Stimulated activated CD8-positive, alpha-beta memory T cell treated with anti-CD3 and anti-CD28 coated beads, Interleukin-7, amount 100 ng/mL, for 4 hours (primary cell): Measurements from ENCODE around the gene TRAPPC6A.

Experiments
- DNase-seq, 2 donors: peaks; one replicate each; pipeline ENCODE4 v3.0.0-alpha.2; 2020; ENCODE audit warnings: low read depth in 2 of 2

Gene TRAPPC6A, protein sequence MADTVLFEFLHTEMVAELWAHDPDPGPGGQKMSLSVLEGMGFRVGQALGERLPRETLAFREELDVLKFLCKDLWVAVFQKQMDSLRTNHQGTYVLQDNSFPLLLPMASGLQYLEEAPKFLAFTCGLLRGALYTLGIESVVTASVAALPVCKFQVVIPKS

GRCh38 chr19:45177817-45178261 is at the start of gene TRAPPC6A:
TSS of gene TRAPPC6A (minus strand) at chr19:45178237. CDS start at chr19:45178218, 19 bp downstream.
- DNase-seq, result no peak

- no peak for DNase-seq
These were observed 46.6 kb upstream of the TRAPPC6A start for GRCh38 chr19:45224645-45225044.

- DNase-seq, result no peak
These were observed 45.8 kb upstream of the TRAPPC6A start for GRCh38 chr19:45223879-45224278.

DNA sequence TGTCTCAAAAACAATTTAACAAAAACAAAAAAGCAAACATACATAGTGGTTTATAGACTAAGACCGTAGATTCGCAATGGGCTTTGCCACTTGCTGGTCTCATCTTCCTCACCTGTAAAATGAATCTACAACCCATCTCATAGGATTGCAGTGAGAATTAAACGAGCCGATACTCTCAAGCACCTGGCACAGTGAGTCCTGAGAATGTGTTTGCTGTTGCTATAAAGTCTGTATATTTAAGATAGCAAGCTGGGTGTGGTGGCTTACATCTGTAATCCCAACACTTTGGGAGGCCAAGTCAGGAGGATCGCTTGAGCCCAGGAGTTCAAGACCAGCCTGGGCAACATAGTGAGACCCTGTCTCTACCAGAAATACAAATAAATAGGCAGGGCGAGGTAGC is 44.7 kb upstream of the TRAPPC6A start:
- no peak for DNase-seq

DNA sequence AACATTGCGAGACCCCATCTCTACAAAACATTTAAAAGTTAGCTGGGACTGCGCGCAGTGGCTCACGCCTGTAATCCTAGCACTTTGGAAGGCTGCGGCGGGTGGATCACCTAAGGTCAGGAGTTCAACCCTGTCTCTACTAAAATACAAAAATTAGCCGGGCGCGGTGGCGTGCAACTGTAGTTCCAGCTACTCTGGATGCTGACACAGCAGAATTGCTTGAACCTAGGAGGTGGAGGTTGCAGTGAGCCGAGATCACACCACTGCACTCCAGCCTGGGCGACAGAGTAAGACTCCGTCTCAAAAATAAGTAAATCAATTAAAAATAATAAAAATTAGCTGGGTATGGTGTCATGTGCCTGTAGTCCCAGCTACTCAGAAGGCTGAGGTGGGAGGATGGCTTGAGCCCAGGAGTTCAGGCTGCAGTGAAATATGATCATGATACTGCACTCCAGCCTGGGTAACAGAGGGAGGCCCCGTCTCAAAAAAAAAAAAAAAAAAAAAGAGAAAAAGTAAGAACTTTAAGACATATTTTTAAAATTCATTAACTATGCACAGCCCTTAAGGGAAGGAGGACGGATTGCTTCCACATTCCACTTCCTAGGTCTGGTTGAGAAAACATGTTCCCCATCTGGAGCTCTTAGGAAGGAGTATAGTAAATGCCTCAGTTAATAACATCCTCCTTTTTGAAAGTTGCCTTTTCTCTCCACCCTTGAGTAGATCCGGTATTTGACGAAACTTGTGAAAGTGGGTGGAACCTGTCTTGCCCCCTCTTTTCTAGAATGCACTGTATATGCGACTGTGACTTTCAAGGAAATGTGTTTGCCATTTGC is 41.1 kb upstream of the TRAPPC6A start:
- DNase-seq, result no peak

DNA sequence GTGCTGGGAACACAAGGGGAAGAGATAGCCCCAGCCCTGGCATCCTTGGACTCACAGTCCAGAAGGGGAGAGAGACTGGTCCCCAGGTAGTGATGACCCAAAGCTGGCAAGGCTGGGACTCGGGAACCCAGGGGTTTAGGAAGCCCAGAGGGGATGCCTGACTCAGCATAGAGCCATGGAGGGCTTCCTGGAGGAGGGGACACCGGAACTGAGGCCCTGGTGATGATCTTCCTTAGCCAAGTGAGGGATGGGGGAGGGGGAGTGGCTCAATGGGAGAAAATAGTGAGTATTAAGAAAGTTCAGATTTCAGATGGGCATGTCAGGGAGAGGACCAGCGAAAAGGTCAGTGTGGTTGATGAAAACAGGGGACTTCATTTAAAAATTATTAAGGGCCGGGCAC is 40.4 kb upstream of the TRAPPC6A start:
- no peak for DNase-seq

- no peak for DNase-seq
These were observed 39.9 kb upstream of the TRAPPC6A start for GRCh38 chr19:45217957-45218334.

- DNase-seq, result no peak
These were observed 39.3 kb upstream of the TRAPPC6A start for GRCh38 chr19:45217193-45217956.

- no peak for DNase-seq
These were observed 38.6 kb upstream of the TRAPPC6A start for GRCh38 chr19:45216667-45217066.

DNA sequence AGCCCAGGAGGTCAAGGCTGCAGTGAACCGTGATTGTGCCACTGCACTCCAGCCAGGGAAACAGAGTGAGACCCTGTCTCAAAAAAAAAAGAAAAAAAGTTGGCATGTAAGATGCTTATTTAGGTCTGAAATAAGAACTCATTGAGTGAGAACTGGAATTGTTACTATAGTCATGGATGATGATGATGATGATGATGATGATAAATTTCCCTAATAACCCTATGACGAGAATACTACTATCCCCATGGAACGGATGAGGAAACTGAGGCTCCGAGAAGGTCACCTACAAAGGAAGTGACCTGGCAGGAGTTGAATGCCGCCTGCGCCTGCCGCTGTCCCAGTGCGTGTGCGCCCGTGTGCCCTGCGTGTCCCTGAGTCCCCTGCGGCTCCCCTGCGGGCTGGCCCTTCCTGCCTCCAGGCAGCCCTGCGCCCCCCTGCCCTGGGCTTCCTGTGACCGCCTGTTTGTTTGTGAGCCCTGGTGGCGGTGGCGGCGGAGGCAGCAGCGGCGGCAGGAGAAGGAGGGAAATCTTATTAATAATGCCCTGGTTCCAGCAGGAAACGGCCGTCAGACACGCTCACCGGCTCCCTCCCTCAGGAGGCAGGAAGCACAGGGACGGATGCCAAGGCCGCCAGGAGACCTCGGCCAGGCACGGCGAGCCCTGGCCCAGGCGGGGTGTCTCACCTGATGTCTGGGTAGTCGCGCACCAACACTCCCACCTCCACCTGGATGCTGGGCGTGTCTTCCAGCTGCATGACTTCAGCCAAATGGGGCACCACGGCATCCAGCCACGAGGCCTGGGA is 37.6 kb upstream of the TRAPPC6A start:
- DNase-seq, result no peak

DNA sequence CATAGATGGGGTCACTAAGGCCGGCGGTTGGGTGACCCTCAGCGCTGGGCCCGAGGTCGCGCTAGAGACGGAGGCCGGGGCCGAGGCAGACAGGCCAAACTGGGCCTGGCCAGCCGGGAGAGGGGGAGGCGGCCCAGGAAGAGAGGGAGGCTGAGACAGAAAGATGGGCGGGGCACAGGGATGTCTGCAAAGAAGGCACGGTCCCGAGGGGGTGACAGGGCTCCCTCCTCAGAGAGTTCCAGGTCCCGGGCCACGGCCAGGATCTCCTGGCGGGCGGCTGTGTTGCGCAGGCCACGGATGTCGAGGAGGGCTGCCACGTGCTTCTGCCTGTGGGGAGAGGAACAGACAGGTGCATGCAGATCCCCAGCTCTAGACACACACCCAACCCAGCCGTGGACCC is 35.0 kb upstream of the TRAPPC6A start:
- no peak for DNase-seq

DNA sequence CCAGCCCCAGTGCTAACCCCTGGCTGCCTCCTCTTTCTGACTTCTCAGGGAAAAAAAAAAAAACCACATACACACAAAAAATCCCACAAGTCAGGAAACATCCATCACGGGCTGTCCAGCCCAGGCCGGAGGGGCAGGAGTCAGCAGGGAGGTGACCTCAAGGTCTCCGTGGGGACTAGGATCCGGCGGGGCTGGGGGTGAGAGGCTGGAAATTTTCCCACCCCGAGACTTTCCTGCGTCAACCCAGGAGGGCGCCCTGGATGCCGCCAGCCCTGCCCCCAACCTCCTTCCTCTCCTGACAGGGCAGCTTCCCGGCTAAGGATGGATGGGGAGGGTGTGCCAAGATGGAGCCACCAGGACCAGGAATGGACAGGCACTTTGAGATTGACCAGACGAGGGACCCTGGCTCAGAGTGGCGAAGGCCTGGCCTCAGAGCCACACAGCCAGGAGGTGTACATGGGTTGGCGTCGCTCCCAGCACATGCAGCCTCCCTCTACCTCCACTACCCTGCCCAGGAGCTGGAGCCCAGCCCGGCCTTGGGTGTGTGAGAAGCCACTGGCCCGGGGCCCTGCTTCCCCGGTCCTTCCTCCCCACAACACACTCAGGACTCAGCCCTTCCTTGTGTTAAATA is 33.8 kb upstream of the TRAPPC6A start:
- DNase-seq, result no peak

DNA sequence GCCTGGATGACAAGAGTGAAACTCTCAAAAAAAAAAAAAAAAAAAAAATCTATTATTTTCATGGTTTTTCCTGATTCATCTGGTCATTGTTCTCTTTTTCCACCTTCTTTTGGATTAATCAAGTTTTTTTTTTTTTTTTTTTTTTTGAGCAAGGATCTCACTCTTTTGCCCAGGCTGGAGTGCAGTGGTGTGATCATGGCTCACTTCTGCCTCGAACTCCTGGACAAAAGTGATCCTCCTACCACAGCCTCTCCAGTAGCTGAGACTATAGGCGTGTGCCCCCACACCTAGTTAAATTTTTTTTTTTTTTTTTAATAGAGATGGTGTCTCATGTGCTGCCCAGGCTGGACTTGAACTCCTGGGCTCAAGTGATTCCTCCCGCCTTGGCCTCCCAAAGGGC is 28.3 kb upstream of the TRAPPC6A start:
- DNase-seq, result no peak

- DNase-seq, result no peak
These were observed 27.8 kb upstream of the TRAPPC6A start for GRCh38 chr19:45205810-45206209.

- no peak for DNase-seq
These were observed 24.6 kb upstream of the TRAPPC6A start for GRCh38 chr19:45202637-45203036.

- no peak for DNase-seq
These were observed 22.5 kb upstream of the TRAPPC6A start for GRCh38 chr19:45200568-45200967.

- no peak for DNase-seq
These were observed 17.7 kb upstream of the TRAPPC6A start for GRCh38 chr19:45195764-45196163.

GRCh38 chr19:45191375-45191774 is 13.3 kb upstream of the TRAPPC6A start:
- DNase-seq, result no peak

- DNase-seq, result no peak
These were observed 11.9 kb upstream of the TRAPPC6A start for GRCh38 chr19:45189971-45190370.

GRCh38 chr19:45187421-45188100 is 9.5 kb upstream of the TRAPPC6A start:
- DNase-seq, result no peak
